Measurements from ENCODE around the gene COL4A1.

- TF ChIP-seq CTCF (IDR thresholded peaks at IDR 0.05) (no peak), CHD2 (IDR thresholded peaks at IDR 0.05; ENCODE audit: low read length, partially characterized antibody) (no peak)
Observed at GRCh38 chr13:110308656-110309359, 1.9 kb upstream of the COL4A1 start.

Measured in A549 (cell line).